ENCODE measurements around the gene TTLL12. TPM values are rescaled to one million over a fixed set of nuclear protein-coding genes. Genes with fewer than 3 reads are reported as not detected.

The TTLL12 gene
- total RNA-seq, 2 experiments from 2014 or later: 42.9 to 44.6 TPM

Other genes with a start within 250 kb of the TTLL12 start
- 10 to 100 TPM; 32.3 to 35.8 TPM for gene PACSIN2, start 172.0 kb downstream of the TTLL12 start, total RNA-seq
- gene TTLL1, start 97.7 kb downstream of the TTLL12 start, total RNA-seq: 1 to 10 TPM; 9.0 to 9.3 TPM
- 1 to 10 TPM; 1.4 to 1.9 TPM for gene BIK, start 76.4 kb downstream of the TTLL12 start, total RNA-seq
- 10 to 100 TPM in 1 of 2 experiments, 1 to 10 TPM in 1; 9.5 to 10.4 TPM for gene MCAT, start 43.7 kb downstream of the TTLL12 start, total RNA-seq
- gene TSPO, start 35.6 kb downstream of the TTLL12 start, total RNA-seq: 100 to 1,000 TPM in 1 of 2 experiments, 10 to 100 TPM in 1; 90.9 to 122 TPM
- gene SCUBE1, start 156.2 kb upstream of the TTLL12 start, total RNA-seq: not detected
- gene MPPED1, start 224.9 kb upstream of the TTLL12 start, total RNA-seq: not detected

Measured in activated CD4-positive, alpha-beta T cell treated with anti-CD3 and anti-CD28 coated beads, Interleukin-2, amount 10 ng/mL, durations not matched to agents 7 days and 5 days (primary cell).